CD4-positive, alpha-beta T cell (primary cell): ENCODE measurements around the gene HIPK1. TPM values are rescaled to one million over a fixed set of nuclear protein-coding genes. Genes with fewer than 3 reads are reported as not detected.

ENCODE experiments used
- ATAC-seq: fragments of 200-7000 bp; cut with Tn5 transposase; one replicate; pipeline ENCODE4 v1.10.0; 2022; ENCODE audit warnings: mild to moderate bottlenecking; ENCODE audit not compliant: poor library complexity
- CTCF ChIA-PET: fragments of 350-600 bp; sonication (Branson Sonifier 250); formaldehyde crosslinking; loops from one replicate; lab custom pipeline; 2021; ENCODE audit warnings: antibody characterized with exemption, inconsistent platforms; lab: Charles Lee
- POLR2A ChIA-PET: fragments of 350-600 bp; sonication (Branson Sonifier 250); formaldehyde crosslinking; loops from one replicate; lab custom pipeline; 2021; ENCODE audit warnings: antibody characterized with exemption, inconsistent platforms; lab: Charles Lee
- DNase-seq, 14 experiments: peaks; one replicate each; pipeline ENCODE4 v3.0.0-alpha.2; 2013 to 2020; ENCODE audit warnings: mixed read lengths in 2 of 14
- H3K27ac ChIP-seq, 2 donors: one replicate each; pipeline versions ENCODE4 v1.5.1 to v1.7.0; 2013; ENCODE audit warnings: low read length in 2 of 2, low read depth in 1 of 2, mild to moderate bottlenecking in 1 of 2
- H3K27me3 ChIP-seq, 2 experiments: 1 replicate in 1 of 2; 2 replicates in 1 of 2; pipeline versions ENCODE4 v1.6.1 to v1.7.0; 2013; ENCODE audit warnings: low read length in 2 of 2, control low read depth in 1 of 2, mild to moderate bottlenecking in 1 of 2, moderate library complexity in 1 of 2; ENCODE audit not compliant: insufficient read depth in 2 of 2, control insufficient read depth in 1 of 2
- H3K36me3 ChIP-seq: one replicate; pipeline ENCODE4 v1.6.1; 2013; ENCODE audit warnings: low read length, control low read depth; ENCODE audit not compliant: insufficient read depth
- H3K4me1 ChIP-seq: one replicate; pipeline ENCODE4 v1.6.1; 2013; ENCODE audit warnings: low read length, control low read depth; ENCODE audit not compliant: insufficient read depth
- H3K4me3 ChIP-seq: one replicate; pipeline ENCODE4 v1.5.1; 2013; ENCODE audit warnings: mild to moderate bottlenecking, low read length, moderate library complexity
- H3K9me3 ChIP-seq, 2 experiments: 1 replicate in 1 of 2; 2 replicates in 1 of 2; pipeline versions ENCODE4 v1.6.1 to v1.7.0; 2013; ENCODE audit warnings: low read length in 2 of 2, mild to moderate bottlenecking in 2 of 2, control low read depth in 1 of 2, moderate library complexity in 1 of 2; ENCODE audit not compliant: control insufficient read depth in 1 of 2, insufficient read depth in 1 of 2
- H3K27ac Mint-ChIP-seq: one replicate; pipeline ENCODE4 v1.8.0; 2020; ENCODE audit warnings: mixed read lengths
- H3K27me3 Mint-ChIP-seq: one replicate; pipeline ENCODE4 v1.8.0; 2021; ENCODE audit warnings: mixed read lengths
- H3K36me3 Mint-ChIP-seq: one replicate; pipeline ENCODE4 v1.8.0; 2021; ENCODE audit warnings: low read depth, mixed read lengths
- H3K4me1 Mint-ChIP-seq: one replicate; pipeline ENCODE4 v1.8.0; 2021; ENCODE audit warnings: low read depth, mixed read lengths
- H3K4me3 Mint-ChIP-seq: one replicate; pipeline ENCODE4 v1.8.0; 2020; ENCODE audit warnings: mild to moderate bottlenecking, mixed read lengths
- H3K9me3 Mint-ChIP-seq: one replicate; pipeline ENCODE4 v1.8.0; 2020; ENCODE audit warnings: mixed read lengths
- intact Hi-C, 2 experiments: fragments of 100-400 bp; cut with DNase I in 1 of 2; cut with micrococcal nuclease in 1 of 2; formaldehyde crosslinking; loops; one replicate each; pipeline versions ENCODE4 v1.15.1 to v1.9.0; 2023 to 2025; cut with DNase I, micrococcal nuclease
- total RNA-seq, 174 experiments: library from RNA in 2 of 174; stranded (reverse) in 2 of 174; gene quantifications; one replicate each; pipeline ENCODE4 v1.2.3 and lab custom pipeline; 2021 to 2026
- TF ChIP-seq, protein P1 (sequence below): fragments of 200-600 bp; IDR thresholded peaks from one replicate; pipeline ENCODE4 v1.8.0; 2022; ENCODE audit warnings: antibody characterized with exemption, mild to moderate bottlenecking

HIPK1 gene
- total RNA-seq, 2 experiments from 2014 or later, result 245 to 251 TPM

GRCh38 chr1:113945329-113945728 is 16.2 kb downstream of the HIPK1 start:
- ATAC-seq, result no peak
- H3K36me3 ChIP-seq, result peaks cover 22% of the 10 kb centered on the region
- H3K4me1 ChIP-seq, result peaks cover 51% of the 10 kb centered on the region
- H3K9me3 ChIP-seq, result no peaks in the 10 kb centered on the region
- Mint-ChIP-seq H3K4me3 (no peak overlapping the region), H3K27ac (peak overlapping the region; percentile 89), H3K9me3 (no peaks in the 10 kb centered on the region), H3K27me3 (no peaks in the 10 kb centered on the region), H3K4me1 (peaks cover 77% of the 10 kb centered on the region), H3K36me3 (peaks cover 56% of the 10 kb centered on the region)
- intact Hi-C loops, result loop anchor here in 1 of 2 experiments (5.0 kb wide), 1 partner anchor 108 kb away; no protein-coding TSS in a partner anchor
- H3K27ac ChIP-seq, result peak overlapping the region in 1 of 2 donors; percentile 29
- H3K27me3 ChIP-seq, result no peaks in the 10 kb centered on the region
- H3K4me3 ChIP-seq, result no peak overlapping the region
- TF ChIP-seq, protein P1, sequence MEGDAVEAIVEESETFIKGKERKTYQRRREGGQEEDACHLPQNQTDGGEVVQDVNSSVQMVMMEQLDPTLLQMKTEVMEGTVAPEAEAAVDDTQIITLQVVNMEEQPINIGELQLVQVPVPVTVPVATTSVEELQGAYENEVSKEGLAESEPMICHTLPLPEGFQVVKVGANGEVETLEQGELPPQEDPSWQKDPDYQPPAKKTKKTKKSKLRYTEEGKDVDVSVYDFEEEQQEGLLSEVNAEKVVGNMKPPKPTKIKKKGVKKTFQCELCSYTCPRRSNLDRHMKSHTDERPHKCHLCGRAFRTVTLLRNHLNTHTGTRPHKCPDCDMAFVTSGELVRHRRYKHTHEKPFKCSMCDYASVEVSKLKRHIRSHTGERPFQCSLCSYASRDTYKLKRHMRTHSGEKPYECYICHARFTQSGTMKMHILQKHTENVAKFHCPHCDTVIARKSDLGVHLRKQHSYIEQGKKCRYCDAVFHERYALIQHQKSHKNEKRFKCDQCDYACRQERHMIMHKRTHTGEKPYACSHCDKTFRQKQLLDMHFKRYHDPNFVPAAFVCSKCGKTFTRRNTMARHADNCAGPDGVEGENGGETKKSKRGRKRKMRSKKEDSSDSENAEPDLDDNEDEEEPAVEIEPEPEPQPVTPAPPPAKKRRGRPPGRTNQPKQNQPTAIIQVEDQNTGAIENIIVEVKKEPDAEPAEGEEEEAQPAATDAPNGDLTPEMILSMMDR, result no peak
- DNase-seq, result no peak
- ChIA-PET CTCF (interaction anchor here (1.3 to 5.7 kb wide), 3 partner anchors 7 to 46 kb away, joined by 3 to 56 read pairs (median 4); partner anchors contain the start of gene HIPK1), POLR2A (interaction anchor here (1.4 to 10.2 kb wide), 3 partner anchors 13 to 134 kb away, joined by 5 to 245 read pairs (median 15); partner anchors contain the start of genes AP4B1, HIPK1 and RSBN1)

DNA sequence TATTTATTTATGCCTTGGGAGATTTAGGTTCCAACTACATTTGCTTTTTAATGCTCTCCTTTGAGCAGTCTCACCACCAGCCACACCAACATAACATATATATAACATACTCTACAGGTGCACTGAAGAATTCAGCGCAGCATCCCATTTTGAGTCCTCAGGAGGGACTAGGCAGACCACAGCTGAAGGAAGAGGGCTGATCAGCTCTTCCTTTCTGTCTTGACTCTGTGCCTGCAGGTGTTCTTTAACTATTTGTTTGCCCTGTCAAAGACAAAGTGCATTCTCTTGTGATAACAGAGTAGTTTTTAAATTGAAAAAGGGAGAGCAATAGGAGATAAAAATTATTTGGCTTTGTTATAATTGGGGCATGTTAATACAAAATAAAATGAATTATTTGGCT is 17.0 kb downstream of the HIPK1 start:
- peaks cover 16% of the 10 kb centered on the region for H3K36me3 ChIP-seq
- H3K27ac ChIP-seq, result peak overlapping the region; percentile 29 to 77
- peaks cover 49% of the 10 kb centered on the region for H3K36me3 Mint-ChIP-seq
- intact Hi-C loops, result loop anchor here in 1 of 2 experiments (2.0 to 5.0 kb wide), 2 partner anchors 15 to 109 kb away; no protein-coding TSS in a partner anchor
- H3K4me1 Mint-ChIP-seq, result peaks cover 77% of the 10 kb centered on the region
- peak overlapping the region; percentile 89 for H3K27ac Mint-ChIP-seq
- H3K27me3 ChIP-seq, result no peaks in the 10 kb centered on the region
- ATAC-seq, result peak; percentile 45
- no peaks in the 10 kb centered on the region for H3K9me3 ChIP-seq
- ChIA-PET POLR2A (interaction anchor here (1.4 to 10.2 kb wide), 6 partner anchors 10 to 134 kb away, joined by 5 to 245 read pairs (median 13); partner anchors contain the start of genes AP4B1, DCLRE1B, HIPK1 and RSBN1), CTCF (interaction anchor here (1.2 to 5.7 kb wide), 6 partner anchors 8 to 47 kb away, joined by 3 to 56 read pairs (median 3); partner anchors contain the start of gene HIPK1)
- H3K4me1 ChIP-seq, result peaks cover 47% of the 10 kb centered on the region
- no peaks in the 10 kb centered on the region for H3K9me3 Mint-ChIP-seq
- TF ChIP-seq, protein P1, result no peak
- H3K4me3 ChIP-seq, result no peak overlapping the region
- H3K4me3 Mint-ChIP-seq, result peak overlapping the region; percentile 89
- peak in 3 of 14 experiments; percentile 27 to 36 (median 30) for DNase-seq
- H3K27me3 Mint-ChIP-seq, result no peaks in the 10 kb centered on the region

GRCh38 chr1:113946678-113947387 is 17.7 kb downstream of the HIPK1 start:
- Mint-ChIP-seq H3K4me3 (peak overlapping the region; percentile 89), H3K9me3 (no peaks in the 10 kb centered on the region), H3K27me3 (no peaks in the 10 kb centered on the region), H3K4me1 (peaks cover 80% of the 10 kb centered on the region), H3K36me3 (peaks cover 51% of the 10 kb centered on the region), H3K27ac (peak overlapping the region; percentile 89)
- ATAC-seq (peak; percentile 27), DNase-seq (no peak)
- POLR2A ChIA-PET, result interaction anchor here (0.7 to 10.2 kb wide), 6 partner anchors 9 to 1328 kb away, joined by 3 to 245 read pairs (median 13); partner anchors contain the start of genes AP4B1, DCLRE1B, HIPK1 and RSBN1
- CTCF ChIA-PET, result interaction anchor here (0.5 to 5.7 kb wide), 9 partner anchors 9 to 874 kb away, joined by 3 to 56 read pairs (median 3); partner anchors contain the start of genes HIPK1 and LRIG2
- Histone ChIP-seq H3K36me3 (peaks cover 10% of the 10 kb centered on the region), H3K27ac (peak overlapping the region; percentile 66 to 77), H3K4me3 (peak overlapping the region; percentile 24), H3K9me3 (no peaks in the 10 kb centered on the region), H3K27me3 (no peaks in the 10 kb centered on the region), H3K4me1 (peaks cover 47% of the 10 kb centered on the region)
- intact Hi-C loops, result loop anchor here in 1 of 2 experiments (1.0 to 5.0 kb wide), 3 partner anchors 8 to 110 kb away; no protein-coding TSS in a partner anchor
- TF ChIP-seq, protein P1, result no peak
